OCI-LY7 (cell line): ENCODE measurements around the gene RFX3.

Source experiments
- CTCF ChIP-seq: fragments of 200-600 bp; sonication (generic); conservative IDR thresholded peaks from 2 replicates; pipeline ENCODE4 v1.5.1; 2014; ENCODE audit warnings: mild to moderate bottlenecking, antibody characterized with exemption, low read length, moderate library complexity, mixed read lengths
- EZH2phosphoT487 ChIP-seq: fragments of 200-600 bp; sonication (generic); IDR thresholded peaks from 2 replicates; pipeline ENCODE4 v1.6.1; 2018; ENCODE audit warnings: low read depth, borderline replicate concordance, mild to moderate bottlenecking, mixed run types, antibody characterized with exemption, low read length, moderate library complexity, mixed read lengths

GRCh38 chr9:3385871-3386270, 139.9 kb downstream of the RFX3 start:
- TF ChIP-seq CTCF, result no peak
- no peak for TF ChIP-seq EZH2phosphoT487
